Cardiac fibroblast (primary cell): ENCODE measurements around the gene FRMD4A.

Source experiments
- DNase-seq, 2 donors: peaks; one replicate each; pipeline versions ENCODE4 v3.0.0 to v3.0.0-alpha.2; 2010; ENCODE audit warnings: low read depth in 2 of 2
- H3K4me3 ChIP-seq, 2 donors: replicated peaks in 1 of 2; 1 replicate in 1 of 2; 2 replicates in 1 of 2; pipeline ENCODE4 v1.5.1; 2011; ENCODE audit warnings: low read depth in 2 of 2, low read length in 2 of 2, mild to moderate bottlenecking in 2 of 2, moderate library complexity in 1 of 2
- TF ChIP-seq, protein P1 (sequence below): IDR thresholded peaks from one replicate; pipeline ENCODE4 v1.5.1; 2011; ENCODE audit warnings: low read depth, mild to moderate bottlenecking, low read length, inconsistent platforms

The FRMD4A gene

GRCh38 chr10:13842117-13842516, 488.6 kb downstream of the FRMD4A start:
- no peak overlapping the region for H3K4me3 ChIP-seq
- no peak for DNase-seq
- TF ChIP-seq, protein P1, sequence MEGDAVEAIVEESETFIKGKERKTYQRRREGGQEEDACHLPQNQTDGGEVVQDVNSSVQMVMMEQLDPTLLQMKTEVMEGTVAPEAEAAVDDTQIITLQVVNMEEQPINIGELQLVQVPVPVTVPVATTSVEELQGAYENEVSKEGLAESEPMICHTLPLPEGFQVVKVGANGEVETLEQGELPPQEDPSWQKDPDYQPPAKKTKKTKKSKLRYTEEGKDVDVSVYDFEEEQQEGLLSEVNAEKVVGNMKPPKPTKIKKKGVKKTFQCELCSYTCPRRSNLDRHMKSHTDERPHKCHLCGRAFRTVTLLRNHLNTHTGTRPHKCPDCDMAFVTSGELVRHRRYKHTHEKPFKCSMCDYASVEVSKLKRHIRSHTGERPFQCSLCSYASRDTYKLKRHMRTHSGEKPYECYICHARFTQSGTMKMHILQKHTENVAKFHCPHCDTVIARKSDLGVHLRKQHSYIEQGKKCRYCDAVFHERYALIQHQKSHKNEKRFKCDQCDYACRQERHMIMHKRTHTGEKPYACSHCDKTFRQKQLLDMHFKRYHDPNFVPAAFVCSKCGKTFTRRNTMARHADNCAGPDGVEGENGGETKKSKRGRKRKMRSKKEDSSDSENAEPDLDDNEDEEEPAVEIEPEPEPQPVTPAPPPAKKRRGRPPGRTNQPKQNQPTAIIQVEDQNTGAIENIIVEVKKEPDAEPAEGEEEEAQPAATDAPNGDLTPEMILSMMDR: no peak

DNA sequence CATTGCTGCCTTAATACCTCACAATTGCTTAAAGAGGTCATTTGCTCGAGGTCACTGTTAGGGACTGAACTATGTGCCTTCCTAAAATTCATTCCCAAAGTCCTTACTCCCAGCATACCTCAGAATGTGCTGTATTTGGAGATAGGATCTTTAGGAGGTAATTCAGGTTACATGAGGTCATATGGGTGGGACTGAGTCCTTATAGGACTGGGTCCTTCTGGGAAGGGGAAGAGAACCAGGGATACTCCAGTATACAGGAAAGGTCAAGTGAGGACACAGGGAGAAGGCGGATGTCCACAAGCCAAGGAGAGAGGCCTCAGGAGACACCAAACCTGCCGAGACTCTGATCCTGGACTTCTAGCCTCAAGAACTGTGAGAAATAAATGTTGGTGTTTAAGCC, 490.7 kb downstream of the FRMD4A start:
- TF ChIP-seq, protein P1: no peak
- no peak overlapping the region for H3K4me3 ChIP-seq

GRCh38 chr10:13839430-13839990, 491.2 kb downstream of the FRMD4A start:
- DNase-seq: peak; percentile 78 to 92
- no peak overlapping the region for H3K4me3 ChIP-seq
- TF ChIP-seq, protein P1: no peak

More for the DNA sequence above, 490.7 kb downstream of the FRMD4A start:
- DNase-seq: no peak

GRCh38 chr10:13839030-13839429, 491.7 kb downstream of the FRMD4A start:
- H3K4me3 ChIP-seq: no peak overlapping the region
- DNase-seq: no peak
- TF ChIP-seq, protein P1: no peak

DNA sequence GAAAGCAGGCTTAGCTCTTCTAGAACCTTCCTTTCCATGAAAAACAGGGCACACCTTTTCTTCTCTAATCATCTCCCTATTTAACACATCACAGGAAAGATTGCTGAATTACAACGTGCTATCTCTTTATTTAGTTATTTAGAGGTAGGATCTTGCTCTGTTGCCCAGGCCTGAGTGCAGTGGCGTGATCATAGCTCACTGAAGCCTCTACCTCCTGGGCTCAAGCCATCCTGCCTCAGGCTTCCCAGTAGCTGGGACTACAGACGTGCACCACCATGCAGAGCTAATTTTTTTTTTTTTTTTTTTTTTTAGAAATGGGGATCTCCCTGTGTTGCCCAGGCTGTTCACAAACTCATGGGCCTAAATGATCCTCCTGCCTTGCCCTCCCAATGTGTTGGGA, 492.8 kb downstream of the FRMD4A start:
- TF ChIP-seq, protein P1: no peak

GRCh38 chr10:13834581-13835286, 496.0 kb downstream of the FRMD4A start:
- TF ChIP-seq, protein P1: no peak
- no peak overlapping the region for H3K4me3 ChIP-seq
- DNase-seq: peak; percentile 52 to 59

More for the DNA sequence above, 492.8 kb downstream of the FRMD4A start:
- DNase-seq: no peak
- H3K4me3 ChIP-seq: no peak overlapping the region
